Ovary (tissue), 3 donors: ENCODE measurements around the gene RSRC1.

Experiments used
- EP300 ChIP-seq: sonication (generic); formaldehyde crosslinking; IDR thresholded peaks from one replicate; pipeline ENCODE4 v1.6.1; 2017; ENCODE audit warnings: antibody characterized with exemption
- POLR2A ChIP-seq: fragments of 450-650 bp; IDR thresholded peaks from one replicate; pipeline ENCODE4 v1.6.1; 2017; ENCODE audit warnings: antibody characterized with exemption, mild to moderate bottlenecking, moderate library complexity
- TF ChIP-seq, protein P1 (sequence below), 3 donors: fragments of 450-650 bp in 2 of 3; fragments of 200-600 bp in 1 of 3; IDR thresholded peaks; one replicate each; pipeline versions ENCODE4 v1.5.1 to v1.8.0; 2016 to 2022; ENCODE audit warnings: antibody characterized with exemption in 3 of 3, mild to moderate bottlenecking in 1 of 3
- donor health status: DM: no; HTN: no; CAD: no.

DNA sequence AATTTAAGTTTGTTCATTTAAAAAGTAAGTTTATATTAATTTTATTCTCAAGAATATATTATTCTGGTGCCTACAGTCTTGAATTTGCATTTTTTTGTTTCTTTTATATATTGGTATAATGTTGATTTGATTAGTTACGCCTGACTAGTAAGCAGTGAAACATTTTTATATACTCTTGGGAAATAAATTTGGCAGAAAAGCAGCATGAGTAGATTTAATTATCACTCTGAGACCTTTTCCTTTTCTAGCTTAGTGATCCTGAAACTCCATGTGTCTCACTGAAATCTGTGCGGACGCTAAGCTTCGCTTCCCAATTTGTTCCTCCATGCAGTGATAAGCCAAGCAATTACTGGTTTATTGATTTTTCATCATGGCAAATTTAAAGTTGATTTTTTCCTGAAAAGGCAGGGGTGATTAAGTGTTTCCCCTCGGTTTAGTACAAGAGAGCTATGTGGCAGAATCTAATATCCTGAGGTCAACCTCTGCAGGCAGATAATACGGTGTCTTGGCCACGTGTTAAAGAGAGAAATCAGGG, 373.9 kb downstream of the RSRC1 start:
- no peak for TF ChIP-seq POLR2A
- TF ChIP-seq EP300, result no peak
- TF ChIP-seq, protein P1, sequence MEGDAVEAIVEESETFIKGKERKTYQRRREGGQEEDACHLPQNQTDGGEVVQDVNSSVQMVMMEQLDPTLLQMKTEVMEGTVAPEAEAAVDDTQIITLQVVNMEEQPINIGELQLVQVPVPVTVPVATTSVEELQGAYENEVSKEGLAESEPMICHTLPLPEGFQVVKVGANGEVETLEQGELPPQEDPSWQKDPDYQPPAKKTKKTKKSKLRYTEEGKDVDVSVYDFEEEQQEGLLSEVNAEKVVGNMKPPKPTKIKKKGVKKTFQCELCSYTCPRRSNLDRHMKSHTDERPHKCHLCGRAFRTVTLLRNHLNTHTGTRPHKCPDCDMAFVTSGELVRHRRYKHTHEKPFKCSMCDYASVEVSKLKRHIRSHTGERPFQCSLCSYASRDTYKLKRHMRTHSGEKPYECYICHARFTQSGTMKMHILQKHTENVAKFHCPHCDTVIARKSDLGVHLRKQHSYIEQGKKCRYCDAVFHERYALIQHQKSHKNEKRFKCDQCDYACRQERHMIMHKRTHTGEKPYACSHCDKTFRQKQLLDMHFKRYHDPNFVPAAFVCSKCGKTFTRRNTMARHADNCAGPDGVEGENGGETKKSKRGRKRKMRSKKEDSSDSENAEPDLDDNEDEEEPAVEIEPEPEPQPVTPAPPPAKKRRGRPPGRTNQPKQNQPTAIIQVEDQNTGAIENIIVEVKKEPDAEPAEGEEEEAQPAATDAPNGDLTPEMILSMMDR (IDR thresholded peaks at IDR 0.05), result no peak
